Fibroblast of lung (primary cell): ENCODE data around the gene YTHDC2. TPM values are rescaled to one million over a fixed set of nuclear protein-coding genes. Genes with fewer than 3 reads are reported as not detected.
A peak's percentile ranks its signal among the peaks of the same experiment; 100 is the strongest.

Source experiments
- DNase-seq, 2 donors: peaks; one replicate each; pipeline versions ENCODE4 v3.0.0 to v3.0.0-alpha.2; 2010; ENCODE audit warnings: low read depth in 2 of 2
- H2AFZ ChIP-seq: 2 replicates; pipeline ENCODE4 v1.5.1; 2012; ENCODE audit warnings: low read length, control low read depth, inconsistent platforms
- H3K27ac ChIP-seq: 2 replicates; pipeline ENCODE4 v1.5.1; 2011; ENCODE audit warnings: low read length, control low read depth; ENCODE audit not compliant: insufficient read depth
- H3K27me3 ChIP-seq: 2 replicates; pipeline ENCODE4 v1.5.1; 2011; ENCODE audit warnings: mild to moderate bottlenecking, low read length; ENCODE audit not compliant: control insufficient read depth, insufficient read depth
- H3K36me3 ChIP-seq: 2 replicates; pipeline ENCODE4 v1.5.1; 2011; ENCODE audit warnings: low read length; ENCODE audit not compliant: control insufficient read depth, insufficient read depth
- H3K4me1 ChIP-seq: 2 replicates; pipeline ENCODE4 v1.5.1; 2011; ENCODE audit warnings: low read length; ENCODE audit not compliant: control insufficient read depth, insufficient read depth; ENCODE audit errors: extremely low read depth
- H3K4me2 ChIP-seq: 2 replicates; pipeline ENCODE4 v1.5.1; 2011; ENCODE audit warnings: low read length, control low read depth; ENCODE audit not compliant: insufficient read depth; ENCODE audit errors: extremely low read depth
- H3K4me3 ChIP-seq, 4 experiments: fragments of 200-600 bp in 1 of 4; sonication (generic) in 1 of 4; replicated peaks in 1 of 4; 2 replicates each; pipeline ENCODE4 v1.5.1; 2011 to 2016; ENCODE audit warnings: low read length in 4 of 4, low read depth in 3 of 4, mild to moderate bottlenecking in 3 of 4, control low read depth in 2 of 4, inconsistent platforms in 1 of 4, mixed read lengths in 1 of 4; ENCODE audit not compliant: insufficient read depth in 1 of 4; ENCODE audit errors: control extremely low read depth in 1 of 4
- H3K79me2 ChIP-seq: 2 replicates; pipeline ENCODE4 v1.5.1; 2012; ENCODE audit warnings: mild to moderate bottlenecking, low read length, inconsistent platforms; ENCODE audit not compliant: control insufficient read depth, insufficient read depth
- H3K9ac ChIP-seq: 2 replicates; pipeline ENCODE4 v1.5.1; 2011; ENCODE audit warnings: mild to moderate bottlenecking, low read length, control low read depth; ENCODE audit not compliant: insufficient read depth
- H3K9me3 ChIP-seq: 2 replicates; pipeline ENCODE4 v1.5.1; 2012; ENCODE audit warnings: low read depth, low read length; ENCODE audit not compliant: control insufficient read depth, insufficient read depth
- H4K20me1 ChIP-seq: 2 replicates; pipeline ENCODE4 v1.5.1; 2011; ENCODE audit warnings: low read length; ENCODE audit not compliant: control insufficient read depth, insufficient read depth; ENCODE audit errors: extremely low read depth
- CTCF ChIP-seq, 2 donors: IDR thresholded peaks in 1 of 2; conservative IDR thresholded peaks in 1 of 2; 1 replicate in 1 of 2; 2 replicates in 1 of 2; pipeline ENCODE4 v1.5.1; 2011 to 2012; ENCODE audit warnings: low read length in 2 of 2, control low read depth in 1 of 2, inconsistent platforms in 1 of 2, low read depth in 1 of 2, mild to moderate bottlenecking in 1 of 2
- EZH2 ChIP-seq: IDR thresholded peaks from 2 replicates; pipeline ENCODE4 v1.5.1; 2012; ENCODE audit warnings: low read length, control low read depth, mild to moderate bottlenecking; ENCODE audit errors: missing control alignments
- polyA minus RNA-seq: library from RNA; depleted of rRNA, polyadenylated mRNA; stranded (reverse); fragments of >200 nt; gene quantifications from 2 replicates; pipeline ENCODE4 v1.2.3, GENCODE V29; 2011; ENCODE audit warnings: low replicate concordance
- polyA plus RNA-seq, 2 donors: library from polyadenylated mRNA; depleted of rRNA in 1 of 2; stranded (reverse) in 1 of 2; unstranded in 1 of 2; fragments of >200 nt; gene quantifications; 2 replicates each; pipeline ENCODE4 v1.2.1, GENCODE V29; 2011 to 2012; ENCODE audit warnings: missing spikeins in 1 of 2
- total RNA-seq: library from RNA; depleted of rRNA; stranded (reverse); fragments of >200 nt; gene quantifications from 2 replicates; pipeline ENCODE4 v1.2.1, GENCODE V29; 2014

The YTHDC2 gene
- total RNA-seq (22.6 and 32.7 TPM in 2 replicates), polyA plus RNA-seq (7.3 and 8.3 TPM in 2 replicates), polyA minus RNA-seq (1.3 and 2.7 TPM in 2 replicates)
- polyA plus RNA-seq (2012), result 8.0 and 8.3 TPM in 2 replicates

GRCh38 chr5:113513384-113514288 is at the start of gene YTHDC2:
TSS of gene YTHDC2 (plus strand) at chr5:113513694. CDS start at chr5:113513896, 202 bp downstream.
- Histone ChIP-seq H3K9ac (peak within 1 kb of the TSS; percentile 96), H3K4me2 (peak within 1 kb of the TSS; percentile 97), H3K27ac (peak within 1 kb of the TSS; percentile 87), H3K4me3 (peak within 1 kb of the TSS; percentile 63 to 83 (median 73)), H3K9me3 (no peaks in the 10 kb centered on the region), H3K36me3 (no peaks in the 10 kb centered on the region), H4K20me1 (no peaks in the 10 kb centered on the region), H3K27me3 (no peaks in the 10 kb centered on the region), H3K4me1 (no peaks in the 10 kb centered on the region), H2AFZ (peak within 1 kb of the TSS; percentile 67), H3K79me2 (peaks cover 9% of the 10 kb centered on the region)
- TF ChIP-seq CTCF (conservative IDR thresholded peaks at IDR 0.05 in 1 of 2, IDR thresholded peaks at IDR 0.05 in 1 of 2; ENCODE audit: low read depth in 1 of 2, low read length in 2 of 2) (peak; percentile 30 to 37), EZH2 (no peak)
- DNase-seq, result peak; percentile 84 to 87

GRCh38 chr5:113474100-113474728 is 39.3 kb upstream of the YTHDC2 start:
- Histone ChIP-seq H3K27ac (no peak overlapping the region), H3K4me2 (no peak overlapping the region), H2AFZ (no peak overlapping the region), H3K9ac (no peak overlapping the region), H3K9me3 (no peaks in the 10 kb centered on the region), H3K36me3 (no peaks in the 10 kb centered on the region), H3K27me3 (no peaks in the 10 kb centered on the region), H3K4me1 (no peaks in the 10 kb centered on the region), H4K20me1 (no peaks in the 10 kb centered on the region), H3K79me2 (no peaks in the 10 kb centered on the region), H3K4me3 (no peak overlapping the region)
- DNase-seq, result no peak
- TF ChIP-seq CTCF (conservative IDR thresholded peaks at IDR 0.05 in 1 of 2, IDR thresholded peaks at IDR 0.05 in 1 of 2; ENCODE audit: low read depth in 1 of 2, low read length in 2 of 2) (no peak), EZH2 (no peak)

GRCh38 chr5:113478691-113479090 is 34.8 kb upstream of the YTHDC2 start:
- no peak for DNase-seq
- no peaks in the 10 kb centered on the region for H3K4me1 ChIP-seq
- no peak overlapping the region for H3K27ac ChIP-seq
- no peaks in the 10 kb centered on the region for H4K20me1 ChIP-seq
- no peaks in the 10 kb centered on the region for H3K27me3 ChIP-seq
- H3K4me2 ChIP-seq, result no peak overlapping the region
- no peaks in the 10 kb centered on the region for H3K79me2 ChIP-seq
- no peak overlapping the region for H2AFZ ChIP-seq
- H3K9me3 ChIP-seq, result no peaks in the 10 kb centered on the region
- H3K9ac ChIP-seq, result no peak overlapping the region
- no peaks in the 10 kb centered on the region for H3K36me3 ChIP-seq
- no peak for TF ChIP-seq EZH2
- TF ChIP-seq CTCF (conservative IDR thresholded peaks at IDR 0.05 in 1 of 2, IDR thresholded peaks at IDR 0.05 in 1 of 2; ENCODE audit: low read depth in 1 of 2, low read length in 2 of 2), result no peak
- no peak overlapping the region for H3K4me3 ChIP-seq
